H4 (cell line): ENCODE results near the gene SEMA6A. TPM values are rescaled to one million over a fixed set of nuclear protein-coding genes. Genes with fewer than 3 reads are reported as not detected.

Experiments
- DNase-seq: peaks from one replicate; pipeline ENCODE4 v3.0.0-alpha.2; 2015; ENCODE audit warnings: low spot score
- total RNA-seq: library from RNA; depleted of rRNA; stranded (reverse); fragments of >200 nt; shearing (Covaris generic); gene quantifications from 2 replicates; pipeline ENCODE4 v1.2.3, GENCODE V29; 2014

Gene SEMA6A
- total RNA-seq, 1 experiment from 2014 or later: 1.5 TPM

GRCh38 chr5:116404016-116404415 lies 170.6 kb downstream of the SEMA6A start:
- no peak for DNase-seq

- DNase-seq: no peak
Measured at GRCh38 chr5:116402235-116402634, 172.4 kb downstream of the SEMA6A start.

GRCh38 chr5:116401576-116401975 lies 173.0 kb downstream of the SEMA6A start:
- no peak for DNase-seq

DNA sequence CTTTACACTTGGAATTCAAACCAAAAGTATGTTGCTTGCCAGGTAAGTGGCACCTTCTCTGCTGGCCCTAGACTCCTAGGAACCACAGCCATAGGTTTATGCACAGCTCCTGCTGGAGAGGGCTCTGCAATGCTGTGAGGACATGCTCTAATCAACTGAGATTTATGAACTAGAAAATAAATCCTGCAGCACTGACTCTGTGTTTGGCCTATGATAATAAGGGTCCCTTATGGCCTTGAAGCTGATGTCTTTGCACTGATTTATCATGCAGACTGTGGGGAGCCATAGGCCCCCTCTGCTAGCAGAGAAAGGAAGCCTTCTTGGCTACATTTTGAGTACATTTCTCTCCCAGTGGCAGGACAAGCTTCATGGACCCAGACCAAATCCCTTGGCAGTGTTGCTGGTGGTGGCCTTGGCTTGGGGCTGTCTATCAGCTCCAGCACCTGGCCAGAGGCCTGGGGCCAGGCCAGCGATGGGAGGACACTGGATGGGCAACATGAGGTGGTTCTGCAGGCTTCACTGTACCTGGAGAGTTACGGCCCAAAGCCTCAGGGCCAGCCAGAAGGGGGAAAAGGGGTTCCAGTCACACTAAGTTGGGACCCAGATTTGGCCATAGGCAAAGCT lies 178.0 kb downstream of the SEMA6A start:
- no peak for DNase-seq

DNA sequence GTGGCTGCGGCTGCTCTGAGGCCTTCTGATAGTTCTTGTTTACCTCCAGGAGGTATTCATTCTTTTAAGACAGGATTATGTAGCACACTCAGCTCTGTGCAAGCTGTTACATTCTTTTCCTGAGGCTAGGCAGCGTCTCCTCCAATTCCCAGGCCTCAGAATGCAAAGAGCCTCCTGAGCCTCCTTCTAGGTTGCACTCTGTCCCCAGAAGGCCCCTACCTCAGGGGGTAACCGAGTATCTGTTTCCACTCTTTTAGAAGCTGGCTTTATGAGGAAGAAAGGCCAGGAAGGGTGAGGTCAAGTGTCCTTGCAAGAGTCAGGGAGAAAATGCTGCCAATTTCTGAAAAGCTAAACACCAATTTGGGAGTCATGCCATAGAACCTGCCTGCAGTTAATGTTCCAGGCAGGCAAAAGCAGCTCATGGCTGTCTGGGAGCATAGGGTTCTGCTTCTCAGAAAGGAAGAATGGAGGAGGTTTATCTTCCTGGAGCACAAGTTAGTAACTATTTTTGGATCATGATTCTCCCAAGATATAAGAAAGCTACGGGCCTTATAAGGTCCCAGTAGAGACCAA lies 178.9 kb downstream of the SEMA6A start:
- no peak for DNase-seq

DNA sequence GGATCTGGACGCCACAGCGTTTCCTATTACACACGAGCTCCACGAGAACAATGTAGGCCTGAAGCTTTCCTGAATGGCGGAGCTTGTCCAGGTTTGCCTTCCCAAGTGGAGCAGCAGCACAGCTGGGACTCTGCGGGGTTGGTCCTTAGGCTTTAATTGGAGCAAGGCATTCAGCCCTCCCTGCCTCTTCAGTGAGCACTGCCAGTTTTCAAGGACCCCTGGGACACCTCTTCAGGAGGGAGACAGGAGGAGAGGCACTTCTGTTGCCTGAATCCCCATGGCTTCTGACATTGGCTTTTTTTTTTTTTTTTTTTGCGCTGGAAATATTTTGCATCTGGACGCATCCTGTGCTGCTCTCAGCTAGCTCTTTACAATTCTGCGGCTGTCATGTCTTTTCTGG lies 179.4 kb downstream of the SEMA6A start:
- DNase-seq: no peak

DNA sequence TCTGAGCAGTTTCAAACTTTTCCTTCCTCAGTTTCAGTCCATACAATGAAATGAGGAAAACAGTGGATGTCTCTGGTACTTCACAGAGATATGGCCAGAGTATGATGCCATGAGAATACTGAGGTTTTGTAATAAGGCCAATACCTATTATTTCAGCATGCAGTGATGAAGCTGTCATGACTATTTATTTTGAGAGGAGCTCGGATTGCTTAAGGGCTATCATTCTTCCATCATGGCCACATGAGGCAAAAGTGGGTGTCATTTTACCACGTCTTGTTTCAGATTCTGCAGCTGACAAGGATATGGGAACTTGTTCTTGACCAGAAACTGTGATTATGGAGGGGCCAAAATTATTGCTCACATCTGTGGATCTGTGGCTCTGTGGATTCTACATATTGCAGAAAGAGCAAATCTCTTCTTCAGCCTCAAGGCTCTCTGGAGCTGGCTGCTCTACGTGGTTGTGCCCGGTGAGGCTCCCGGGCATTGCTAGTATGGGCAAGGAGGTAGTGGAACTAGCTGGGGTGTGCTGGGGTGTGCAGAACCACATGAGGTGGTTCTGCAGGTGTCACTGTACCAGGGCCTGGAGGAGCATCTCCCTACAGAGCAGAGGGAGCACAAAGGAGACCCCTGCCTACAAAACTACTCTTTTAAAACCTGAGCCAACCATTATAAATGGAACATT lies 180.3 kb downstream of the SEMA6A start:
- DNase-seq: no peak
